UCSD-AML1 (cell line): ENCODE results near the gene THOC5.

Experiments
- DNase-seq: peaks from one replicate; lab custom pipeline; 2025; ENCODE audit not compliant: unreplicated experiment; lab: John Stamatoyannopoulos, UW

The THOC5 gene

DNA sequence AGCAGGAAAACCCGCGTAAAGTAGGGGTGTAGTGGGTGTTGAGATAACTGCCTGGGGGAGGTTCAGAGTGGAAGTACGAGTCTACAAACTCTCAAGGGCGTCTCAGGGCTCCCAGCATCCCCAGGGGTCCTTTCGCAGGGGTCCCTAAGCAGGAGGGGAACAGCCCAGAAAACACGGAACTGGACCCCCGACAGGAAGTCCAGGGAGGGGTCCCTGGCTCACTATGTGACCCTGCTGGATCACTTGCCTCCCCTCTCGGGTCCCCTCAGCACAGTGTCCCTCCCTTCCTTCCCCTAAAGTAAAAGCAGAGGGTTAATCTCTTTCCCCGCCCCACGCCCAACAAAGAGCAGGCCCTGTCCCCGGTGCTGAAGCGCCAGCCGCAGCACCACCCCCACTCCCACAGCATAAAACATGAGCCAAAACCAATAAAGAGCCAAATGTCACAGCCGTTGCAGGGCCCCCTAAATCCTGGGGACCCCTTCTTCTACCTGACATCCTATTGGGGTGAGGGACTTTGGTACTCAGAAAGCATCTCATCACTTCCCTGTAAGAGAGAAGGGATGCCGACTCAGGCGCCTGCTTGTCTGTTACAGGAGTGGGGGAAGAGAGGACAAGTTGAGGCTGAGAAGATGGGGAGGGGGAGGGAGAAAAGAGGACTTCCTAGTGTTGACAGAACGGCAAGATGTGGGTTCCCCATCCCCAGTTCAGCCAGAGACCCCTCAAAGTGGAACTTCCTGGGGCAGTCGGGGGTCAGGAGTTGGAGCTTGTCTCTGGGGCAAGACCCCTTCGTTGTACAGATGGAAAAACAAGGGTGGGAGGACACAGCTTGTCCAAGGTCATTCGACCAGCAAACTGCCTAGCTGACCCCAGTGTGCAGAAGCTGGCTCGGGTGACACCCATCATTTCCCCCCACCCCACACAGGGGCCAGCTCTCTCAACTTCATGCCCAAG is 75.0 kb downstream of the THOC5 start:
- peak; percentile 29 for DNase-seq

- no peak for DNase-seq
Observed at GRCh38 chr22:29477723-29478318, 75.7 kb downstream of the THOC5 start.

DNA sequence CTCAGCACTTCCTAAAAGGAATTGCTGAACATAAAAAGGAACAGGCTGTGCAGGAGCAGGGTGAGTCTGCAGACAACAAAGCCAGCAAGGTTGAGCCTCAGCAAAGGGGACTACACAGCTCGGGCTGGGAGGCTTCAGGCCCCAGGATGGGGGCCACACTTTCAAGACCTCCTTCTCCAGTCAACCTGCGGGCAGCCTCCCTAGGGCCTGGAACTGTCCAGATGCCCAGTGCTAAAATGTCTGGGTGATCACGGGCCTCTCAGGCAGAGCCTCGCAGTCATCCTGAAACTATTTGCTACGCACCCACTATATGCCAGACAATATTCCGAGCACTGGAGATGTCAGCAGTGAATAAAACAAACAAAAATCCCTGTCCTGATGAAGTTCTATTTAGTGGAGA is 77.4 kb downstream of the THOC5 start:
- DNase-seq: no peak

- no peak for DNase-seq
Observed at GRCh38 chr22:29475550-29475949, 78.0 kb downstream of the THOC5 start.

GRCh38 chr22:29473001-29473400 is 80.6 kb downstream of the THOC5 start:
- DNase-seq: no peak

- peak; percentile 71 for DNase-seq
Observed at GRCh38 chr22:29470159-29470855, 83.2 kb downstream of the THOC5 start.

- no peak for DNase-seq
Observed at GRCh38 chr22:29469755-29470154, 83.8 kb downstream of the THOC5 start.

GRCh38 chr22:29464581-29464980 is 89.0 kb downstream of the THOC5 start:
- DNase-seq: no peak

GRCh38 chr22:29463629-29464028 is 89.9 kb downstream of the THOC5 start:
- no peak for DNase-seq

DNA sequence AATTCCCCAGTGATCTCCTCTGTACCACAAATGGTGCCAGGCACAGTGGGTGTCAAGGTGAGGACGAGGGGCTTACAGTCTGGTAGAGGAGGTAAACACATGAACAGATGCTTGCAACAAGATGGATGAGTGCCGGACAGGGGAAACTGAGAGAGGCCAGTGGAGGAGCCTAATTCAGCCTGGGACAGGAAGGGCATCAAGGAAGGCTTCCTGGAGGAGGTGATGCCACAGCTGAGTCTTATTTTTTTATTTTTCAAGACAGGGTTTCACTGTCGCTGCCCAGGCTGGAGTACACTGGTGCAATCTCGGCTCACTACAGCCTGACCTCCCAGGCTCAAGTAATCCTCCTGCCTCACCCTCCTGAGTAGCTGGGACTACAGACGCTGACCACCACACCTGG is 92.3 kb downstream of the THOC5 start:
- DNase-seq: no peak

GRCh38 chr22:29459773-29460172 is 93.8 kb downstream of the THOC5 start:
- DNase-seq: no peak

DNA sequence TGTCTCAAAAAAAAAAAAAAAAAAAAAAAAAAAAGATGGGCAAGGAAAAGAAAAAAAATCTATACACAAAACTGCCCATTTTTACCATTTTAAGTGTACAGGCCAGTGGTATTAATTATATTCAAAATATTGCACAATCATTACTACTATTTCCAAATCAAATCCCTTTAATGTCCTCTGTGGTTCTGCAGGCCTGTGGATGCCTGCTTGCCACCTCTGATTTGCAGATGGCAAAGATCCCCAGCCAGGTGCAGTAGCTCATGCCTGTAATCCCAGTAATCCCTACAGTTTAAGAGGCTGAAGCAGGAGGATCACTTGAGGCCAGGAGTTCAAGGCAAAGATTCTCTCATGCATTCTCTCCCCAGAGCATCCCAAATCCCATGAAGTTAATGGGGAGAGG is 95.0 kb downstream of the THOC5 start:
- DNase-seq: no peak

DNA sequence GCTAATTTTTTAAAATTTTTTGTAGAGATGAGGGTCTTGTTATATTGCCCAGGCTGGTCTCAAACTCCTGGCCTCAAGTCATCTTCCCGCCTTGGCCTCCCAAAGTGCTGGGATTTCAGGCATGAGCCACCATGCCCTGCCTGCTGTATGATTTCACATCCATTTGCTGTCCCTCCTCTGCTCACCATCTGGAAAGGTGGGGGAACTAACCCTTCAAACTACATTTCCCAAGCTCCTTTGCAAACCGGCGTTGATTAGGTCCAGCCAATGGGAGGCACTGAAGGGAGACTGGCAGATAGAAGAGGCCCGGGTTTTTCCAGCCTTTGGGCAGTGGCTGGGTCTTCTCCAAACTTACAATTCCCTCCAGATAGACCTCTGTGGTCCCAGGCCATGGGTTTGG is 95.8 kb downstream of the THOC5 start:
- DNase-seq: no peak

DNA sequence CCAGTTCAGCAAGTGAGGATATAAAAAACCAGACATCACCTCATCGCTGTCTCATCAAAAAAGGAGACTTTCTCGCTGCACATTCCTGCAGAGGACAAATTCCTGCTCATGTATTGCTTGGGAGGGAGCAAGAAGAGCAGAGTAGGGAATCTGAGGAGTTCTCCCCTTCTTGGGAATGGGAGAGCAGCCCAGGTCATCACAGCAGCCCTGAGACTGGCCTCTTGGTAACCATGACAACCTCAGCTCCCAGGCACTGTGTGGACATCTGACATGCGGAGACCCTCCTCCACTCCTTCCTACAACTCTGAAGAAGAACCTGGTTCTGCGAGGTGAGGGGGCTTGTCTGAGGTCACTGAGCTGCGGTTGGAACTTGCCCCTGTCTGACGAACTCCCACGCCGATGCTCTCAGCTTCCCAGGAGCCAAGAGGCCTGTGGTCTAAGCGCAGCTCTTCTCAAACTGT is 97.3 kb downstream of the THOC5 start:
- DNase-seq: no peak
